HG02798 (cell line): ENCODE measurements around the gene GUCY2D.
"Not testable (repeated sequence)": the region's sequence is repeated elsewhere in the genome, so short reads cannot be mapped to it uniquely, and the experiment has no call there.

Source experiments
- ATAC-seq: cut with Tn5 transposase; IDR thresholded peaks from one replicate; pipeline ENCODE4 v1.9.1; 2021; ENCODE audit warnings: mild to moderate bottlenecking; ENCODE audit not compliant: unreplicated experiment, poor library complexity

Gene GUCY2D

GRCh38 chr17:8001976-8002720 lies at the start of gene GUCY2D:
GUCY2D (plus strand) TSS chr17:8002615; CDS start chr17:8003048, 433 bp downstream.
- no peak for ATAC-seq

GRCh38 chr17:7953266-7953665 lies 49.1 kb upstream of the GUCY2D start:
- ATAC-seq = not testable (repeated sequence)

- no peak for ATAC-seq
Measured at GRCh38 chr17:7955414-7956227, 46.8 kb upstream of the GUCY2D start.

GRCh38 chr17:7956228-7956965 lies 46.0 kb upstream of the GUCY2D start:
- ATAC-seq = no peak

GRCh38 chr17:7959503-7960253 lies 42.7 kb upstream of the GUCY2D start:
- no peak for ATAC-seq

GRCh38 chr17:7961421-7961820 lies 41.0 kb upstream of the GUCY2D start:
- no peak for ATAC-seq

- no peak for ATAC-seq
Measured at GRCh38 chr17:7967751-7968150, 34.7 kb upstream of the GUCY2D start.

- ATAC-seq = no peak
Measured at GRCh38 chr17:7969433-7969832, 33.0 kb upstream of the GUCY2D start.

- no peak for ATAC-seq
Measured at GRCh38 chr17:7971651-7972050, 30.8 kb upstream of the GUCY2D start.

- ATAC-seq = no peak
Measured at GRCh38 chr17:7972131-7972785, 30.2 kb upstream of the GUCY2D start.

GRCh38 chr17:7974638-7975131 lies 27.7 kb upstream of the GUCY2D start:
- no peak for ATAC-seq

- no peak for ATAC-seq
Measured at GRCh38 chr17:7977039-7977438, 25.4 kb upstream of the GUCY2D start.

- ATAC-seq = no peak
Measured at GRCh38 chr17:7977805-7978204, 24.6 kb upstream of the GUCY2D start.

- no peak for ATAC-seq
Measured at GRCh38 chr17:7982173-7982572, 20.2 kb upstream of the GUCY2D start.

- no peak for ATAC-seq
Measured at GRCh38 chr17:7982666-7983065, 19.7 kb upstream of the GUCY2D start.

GRCh38 chr17:7984904-7985303 lies 17.5 kb upstream of the GUCY2D start:
- no peak for ATAC-seq

GRCh38 chr17:7987112-7987893 lies 15.1 kb upstream of the GUCY2D start:
- ATAC-seq = no peak

GRCh38 chr17:7988750-7989178 lies 13.7 kb upstream of the GUCY2D start:
- ATAC-seq = no peak
